Measurements from ENCODE around the gene SYT1.
"Not testable (repeated sequence)": the region's sequence is repeated elsewhere in the genome, so short reads cannot be mapped to it uniquely, and the experiment has no call there.

Gene SYT1

DNA sequence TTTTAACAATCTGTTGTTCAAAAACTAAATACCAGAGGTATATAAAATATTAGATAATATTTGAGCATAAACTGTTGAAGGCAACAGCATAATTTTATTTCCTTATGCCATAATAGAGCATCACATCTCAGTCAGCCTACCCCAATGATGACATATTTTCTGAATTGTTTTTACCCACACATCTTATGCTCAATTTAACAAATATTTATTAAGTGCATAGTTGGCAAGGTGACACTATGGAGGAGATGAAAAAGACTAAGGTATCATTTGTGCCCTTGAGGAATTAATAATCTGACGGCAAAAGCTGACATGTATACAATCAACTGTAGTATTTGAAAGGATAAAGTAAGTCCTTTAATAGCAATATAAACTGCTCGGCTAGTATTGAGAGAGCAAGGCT lies 102.4 kb downstream of the SYT1 start:
- no peak for DNase-seq (ENCODE audit: low spot score)

DNA sequence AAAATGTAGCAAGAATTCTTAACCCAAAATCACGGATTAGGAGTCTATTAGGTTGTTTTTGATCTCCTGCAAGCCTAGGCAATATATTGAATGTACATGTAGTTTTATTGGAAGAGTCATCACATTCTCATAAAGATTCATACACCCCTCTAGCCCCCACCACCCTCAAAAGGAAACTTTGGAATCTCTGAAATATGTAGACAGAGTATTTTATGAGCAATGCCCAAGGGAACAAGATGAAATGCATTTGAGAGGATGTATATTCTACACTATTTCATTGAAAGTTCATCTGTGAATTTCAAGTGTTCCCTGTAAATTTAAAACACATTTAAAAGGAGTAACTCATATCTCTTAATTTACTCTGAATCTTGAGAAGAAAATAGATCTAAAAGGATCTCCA lies 103.7 kb downstream of the SYT1 start:
- DNase-seq (ENCODE audit: low spot score): no peak

DNA sequence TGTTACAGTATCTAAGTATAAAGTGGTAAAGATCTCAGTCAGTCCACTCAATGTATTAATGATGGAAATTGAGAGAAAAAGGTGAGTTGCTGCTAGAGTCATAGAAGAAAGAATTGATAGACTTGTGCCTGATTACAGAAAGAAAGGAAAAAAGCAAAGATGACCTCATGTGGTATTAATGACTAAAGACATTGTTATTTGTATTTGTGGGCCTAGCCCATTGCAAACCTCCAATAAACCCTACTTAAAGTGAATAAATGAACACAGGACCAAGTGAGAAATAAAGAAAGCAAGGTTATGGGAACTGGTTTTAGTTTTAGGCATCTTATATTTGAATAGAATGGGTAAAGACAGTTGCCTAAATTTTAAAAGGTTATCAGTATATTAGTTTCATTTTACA lies 105.5 kb downstream of the SYT1 start:
- DNase-seq (ENCODE audit: low spot score): no peak

DNA sequence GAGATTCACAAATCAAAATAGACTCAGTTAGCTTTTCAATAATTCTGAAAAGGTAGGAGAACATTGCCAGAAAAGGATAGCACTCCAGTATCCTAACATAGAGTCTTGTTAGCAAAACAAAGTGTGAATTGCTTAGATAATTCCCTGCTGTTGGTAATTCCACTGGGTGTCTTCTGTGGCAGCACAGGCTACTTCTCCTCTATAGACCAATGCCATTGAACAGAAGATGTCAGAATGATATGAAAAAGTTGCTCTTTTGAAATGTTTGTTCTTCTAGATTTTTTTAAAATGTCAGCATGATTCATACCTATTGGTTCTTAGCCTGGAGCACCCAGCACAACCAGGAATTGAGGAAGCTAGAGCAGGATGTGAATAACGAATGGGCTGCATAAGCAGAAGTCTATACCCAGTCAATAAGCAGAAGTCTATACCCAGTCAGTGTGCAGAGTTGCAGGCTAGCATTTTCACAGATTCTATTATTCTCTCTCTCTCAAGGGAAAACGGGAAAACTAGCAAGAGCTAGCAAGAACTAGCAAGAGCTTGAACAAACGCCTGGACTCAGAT lies 112.8 kb downstream of the SYT1 start:
- DNase-seq (ENCODE audit: low spot score): no peak

DNA sequence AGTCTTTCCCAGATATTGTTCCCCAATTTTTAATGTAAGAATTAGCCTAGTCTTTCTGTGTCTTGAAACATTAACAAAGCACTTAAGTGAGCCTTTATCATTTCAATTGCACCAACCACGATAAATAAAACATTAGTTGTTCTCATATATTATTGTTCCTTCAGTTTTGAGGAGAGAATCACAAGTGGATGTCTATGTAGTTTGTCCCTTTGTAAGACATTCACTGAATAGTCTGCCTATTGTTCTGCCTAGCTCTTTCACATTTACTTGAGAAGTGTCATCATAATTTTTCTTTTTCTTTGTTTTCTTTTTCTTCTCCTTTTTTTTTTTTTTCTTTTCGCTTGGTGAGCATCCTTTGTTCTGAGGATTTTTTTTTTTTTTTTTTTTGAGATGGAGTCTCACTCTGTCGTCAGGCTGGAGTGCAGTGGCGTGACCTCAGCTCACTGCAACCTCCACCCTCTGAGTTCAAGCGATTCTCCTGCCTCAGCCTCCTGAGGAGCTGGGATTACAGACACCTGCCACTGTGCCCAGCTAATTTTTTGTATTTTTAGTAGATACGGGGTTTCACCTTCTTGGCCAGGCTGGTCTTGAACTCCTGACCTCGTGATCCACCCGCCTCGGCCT lies 129.7 kb downstream of the SYT1 start:
- no peak for DNase-seq (ENCODE audit: low spot score)

DNA sequence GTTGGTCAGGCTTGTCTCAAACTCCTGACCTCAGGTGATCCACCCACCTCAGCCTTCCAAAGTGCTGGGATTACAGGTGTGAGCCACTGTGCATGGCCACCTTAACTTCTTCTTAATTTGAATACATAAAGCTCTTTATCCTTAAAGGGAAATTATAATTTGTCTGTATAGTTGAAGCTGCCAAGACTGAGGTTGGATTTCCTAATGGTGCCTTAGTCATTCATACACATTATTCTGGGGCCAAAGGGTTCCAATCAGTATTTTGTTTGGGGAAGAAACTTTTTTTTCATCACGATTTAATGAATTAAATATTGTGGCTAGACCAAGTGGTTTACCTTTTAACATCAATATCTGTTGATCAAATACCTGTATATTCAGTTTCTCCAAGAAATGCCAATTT lies 135.9 kb downstream of the SYT1 start:
- DNase-seq (ENCODE audit: low spot score): no peak

DNA sequence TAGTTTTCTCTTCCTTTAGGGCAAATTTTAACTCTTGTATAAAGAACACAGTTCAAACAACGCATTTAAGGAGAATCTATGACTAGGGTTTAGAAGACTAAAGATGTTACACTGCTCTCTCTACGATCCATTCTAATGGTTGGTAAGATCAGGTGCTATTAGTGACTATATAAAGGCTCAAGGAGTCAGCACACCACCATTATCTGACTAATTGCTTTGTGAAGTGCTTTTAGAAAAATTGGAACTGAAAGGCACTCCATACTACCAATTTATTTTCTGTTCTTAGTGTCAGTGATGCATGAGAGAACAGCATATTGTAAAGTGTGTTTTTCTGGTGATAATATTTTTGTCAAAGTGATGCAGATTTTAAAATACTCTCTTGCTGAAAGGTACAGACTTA lies 136.8 kb downstream of the SYT1 start:
- DNase-seq (ENCODE audit: low spot score): no peak

DNA sequence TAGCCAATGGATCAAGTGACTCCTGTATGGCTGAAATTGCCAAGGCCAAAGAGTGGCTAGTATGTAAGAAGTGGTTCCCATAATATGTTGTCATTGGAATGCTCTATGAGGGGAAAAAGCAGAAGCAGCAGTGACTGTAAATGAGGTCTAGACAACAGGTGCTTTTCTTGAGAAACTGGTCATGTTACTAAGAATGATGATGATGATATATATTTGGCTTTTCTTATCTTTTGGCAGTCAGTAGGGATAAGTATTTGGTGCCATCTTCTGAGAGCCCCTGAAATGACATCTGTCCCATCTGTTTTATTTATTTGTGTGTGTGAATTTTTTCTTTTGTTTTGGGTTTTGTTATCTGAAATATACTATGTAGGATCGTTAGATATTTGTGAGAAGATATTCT lies 141.7 kb downstream of the SYT1 start:
- no peak for DNase-seq (ENCODE audit: low spot score)

DNA sequence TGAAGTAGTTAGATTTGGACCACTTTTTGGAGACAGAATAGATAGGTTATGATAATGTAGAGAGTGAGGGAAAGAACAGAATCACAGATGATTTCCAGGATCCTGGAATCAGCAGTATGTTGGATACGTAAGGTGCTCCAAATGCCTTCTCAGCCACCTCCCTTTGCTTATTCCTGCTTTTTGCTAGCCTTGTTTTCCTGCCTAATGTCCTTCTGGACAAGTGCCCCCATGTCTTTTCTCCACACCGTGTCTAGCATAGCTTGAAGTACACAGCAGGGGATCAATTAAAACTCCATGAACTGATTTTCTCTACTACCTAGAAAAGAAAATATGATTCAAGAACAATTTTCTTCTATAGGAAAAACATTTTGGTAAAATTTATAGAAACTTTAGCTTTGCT lies 144.0 kb downstream of the SYT1 start:
- DNase-seq (ENCODE audit: low spot score): no peak

DNA sequence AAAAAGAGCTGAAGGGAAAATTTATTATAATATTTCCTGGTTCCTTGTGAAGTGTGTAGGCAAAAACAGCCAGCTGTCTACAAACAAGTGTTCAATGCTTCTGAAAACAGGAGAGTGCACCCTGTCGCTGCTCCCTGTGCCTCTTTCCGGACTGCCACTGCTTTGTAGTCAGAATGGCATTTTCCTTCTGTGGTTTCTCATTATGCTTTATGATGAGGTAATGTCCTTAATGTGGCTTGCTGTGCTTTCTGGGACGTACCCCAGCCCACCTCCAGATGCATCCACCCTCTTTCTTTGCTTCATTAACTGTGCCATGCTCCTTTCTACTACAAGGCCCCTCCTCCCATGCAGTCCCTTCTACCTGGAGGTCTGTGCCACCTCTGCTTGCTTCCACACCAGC lies 148.1 kb downstream of the SYT1 start:
- no peak for DNase-seq (ENCODE audit: low spot score)

DNA sequence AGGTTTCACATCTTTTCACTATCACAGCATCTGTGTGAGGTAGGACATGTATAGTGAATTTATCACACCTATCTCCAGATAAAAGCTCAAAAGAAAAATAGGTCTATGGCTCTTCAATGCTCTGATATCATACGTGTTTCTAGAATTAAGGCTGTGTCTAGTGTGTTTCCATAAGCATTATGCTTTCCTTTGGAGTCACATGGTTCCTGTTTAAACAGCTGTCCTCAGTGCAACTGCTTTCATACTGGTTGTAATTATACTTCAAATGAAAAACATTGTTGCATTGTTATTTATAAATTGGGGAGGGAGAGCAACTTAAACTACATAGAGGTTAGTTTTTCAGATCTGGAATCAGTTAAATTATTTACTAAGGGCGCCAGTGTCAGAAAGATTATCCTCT lies 151.6 kb downstream of the SYT1 start:
- DNase-seq (ENCODE audit: low spot score): no peak

DNA sequence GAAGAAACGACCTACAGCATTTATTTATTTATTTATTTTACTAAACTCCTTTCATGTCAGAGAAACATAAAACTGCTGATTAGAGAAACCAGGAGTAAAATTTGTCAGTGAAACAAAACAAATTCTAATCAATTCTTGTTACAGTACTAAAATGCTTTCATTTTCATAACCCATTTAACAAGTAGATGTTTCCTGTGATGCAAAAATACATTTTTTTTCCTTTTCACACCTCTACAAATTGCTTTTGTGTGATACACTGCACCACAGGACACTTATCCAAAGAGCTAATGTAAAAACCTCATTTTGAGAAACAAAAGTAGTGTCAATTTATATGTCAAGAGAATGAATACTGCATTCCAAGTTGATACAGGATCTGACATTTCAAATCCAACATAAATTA lies 155.1 kb downstream of the SYT1 start:
- no peak for DNase-seq (ENCODE audit: low spot score)

DNA sequence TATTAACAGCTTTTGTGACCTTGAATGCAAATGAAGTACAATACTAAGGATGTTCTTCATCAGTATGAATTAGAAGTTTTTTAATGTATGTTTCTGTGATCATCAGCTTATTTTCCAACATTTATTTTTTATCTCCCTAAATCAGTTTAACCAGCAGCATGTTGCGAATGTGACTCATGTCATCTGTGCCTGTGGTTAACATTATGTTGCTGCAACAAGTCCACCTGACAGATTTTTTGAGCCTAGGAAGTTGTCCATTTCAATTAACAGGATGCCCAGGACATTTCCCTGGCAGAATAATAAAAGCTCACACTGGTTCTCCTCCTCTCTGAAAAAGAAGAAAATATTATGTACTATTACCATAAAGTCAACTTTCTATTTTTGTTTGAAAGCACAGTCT lies 155.5 kb downstream of the SYT1 start:
- DNase-seq (ENCODE audit: low spot score): no peak

DNA sequence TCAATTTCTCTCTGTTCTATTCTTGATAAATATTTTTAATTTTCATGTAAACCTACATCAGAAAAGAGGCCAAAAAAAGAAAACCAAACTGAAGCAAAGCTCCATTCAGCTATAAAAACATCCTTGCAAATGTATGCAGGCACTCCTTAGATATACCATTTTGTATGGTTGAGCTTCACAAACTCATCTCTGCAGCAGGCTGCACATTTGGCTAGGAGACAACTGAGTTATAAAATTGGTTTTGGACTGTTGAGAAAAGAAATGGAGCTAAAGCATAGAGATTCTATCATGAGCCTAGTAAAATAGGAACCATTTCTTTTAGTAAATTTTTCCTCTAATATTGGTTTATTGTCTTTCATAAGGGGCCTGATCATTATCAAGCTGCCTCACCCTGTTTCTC lies 156.4 kb downstream of the SYT1 start:
- DNase-seq (ENCODE audit: low spot score): no peak

DNA sequence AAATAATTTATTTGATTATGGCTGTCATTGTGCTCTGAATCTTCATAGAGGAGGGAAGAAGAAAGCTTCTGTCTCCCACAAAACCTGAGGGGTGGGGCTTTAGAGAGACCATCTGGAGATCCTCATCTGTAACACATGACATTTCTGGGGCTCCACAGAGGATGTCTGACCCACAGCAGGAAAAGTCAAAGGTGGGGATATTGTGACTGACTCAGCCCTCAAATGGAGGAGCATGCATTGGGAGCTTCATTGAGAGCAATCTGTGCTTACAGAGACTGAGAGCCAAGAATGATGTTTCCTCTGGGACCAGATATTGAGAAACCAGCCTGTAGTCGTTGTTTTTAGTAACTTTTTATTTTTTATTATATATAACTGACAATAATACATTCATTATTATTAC lies 158.7 kb downstream of the SYT1 start:
- DNase-seq (ENCODE audit: low spot score): no peak

DNA sequence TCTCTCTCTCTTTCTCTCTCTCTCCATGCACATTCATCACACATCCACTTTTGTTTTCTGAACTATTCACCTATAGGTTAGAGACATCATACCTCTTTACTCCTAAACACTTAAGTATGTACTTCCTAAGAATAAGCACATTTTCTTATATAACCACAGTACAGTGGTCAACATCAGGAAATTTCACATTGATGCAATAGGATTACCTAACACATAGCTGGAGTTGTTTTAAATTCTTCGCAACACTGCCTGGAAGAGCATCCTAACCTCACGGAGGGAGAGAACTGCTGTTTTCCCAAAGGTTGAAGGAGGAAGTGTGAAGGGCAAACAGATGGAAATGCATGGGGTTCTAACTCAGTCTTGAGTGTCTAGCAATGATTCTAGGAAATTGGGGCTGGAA lies 159.2 kb downstream of the SYT1 start:
- no peak for DNase-seq (ENCODE audit: low spot score)

DNA sequence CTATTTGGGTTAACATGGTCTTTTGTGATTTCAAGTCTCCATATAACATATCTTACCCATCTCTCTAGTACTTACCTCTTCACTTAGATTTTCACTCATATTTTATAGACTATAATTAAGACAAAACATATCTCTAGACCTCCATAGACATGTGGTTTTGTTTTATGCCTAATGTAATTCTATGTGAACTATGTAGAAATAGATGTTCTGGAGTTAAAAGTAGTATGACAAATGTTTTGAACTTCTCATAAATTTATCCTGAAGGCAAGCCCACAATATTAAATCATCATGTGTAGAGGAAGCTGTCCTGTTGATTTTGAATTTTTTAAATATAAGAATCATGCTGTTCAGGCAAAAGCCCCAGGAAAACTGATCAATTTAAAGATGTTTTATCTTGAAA lies 169.2 kb downstream of the SYT1 start:
- DNase-seq (ENCODE audit: low spot score): no peak

DNA sequence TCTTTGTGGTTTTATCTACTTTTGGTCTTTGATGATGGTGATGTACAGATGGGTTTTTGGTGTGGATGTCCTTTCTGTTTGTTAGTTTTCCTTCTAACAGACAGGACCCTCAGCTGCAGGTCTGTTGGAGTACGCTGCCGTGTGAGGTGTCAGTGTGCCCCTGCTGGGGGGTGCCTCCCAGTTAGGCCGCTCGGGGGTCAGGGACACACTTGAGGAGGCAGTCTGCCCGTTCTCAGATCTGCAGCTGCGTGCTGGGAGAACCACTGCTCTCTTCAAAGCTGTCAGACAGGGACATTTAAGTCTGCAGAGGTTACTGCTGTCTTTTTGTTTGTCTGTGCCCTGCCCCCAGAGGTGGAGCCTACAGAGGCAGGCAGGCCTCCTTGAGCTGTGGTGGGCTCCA lies 180.2 kb downstream of the SYT1 start:
- DNase-seq (ENCODE audit: low spot score): not testable (repeated sequence)

DNA sequence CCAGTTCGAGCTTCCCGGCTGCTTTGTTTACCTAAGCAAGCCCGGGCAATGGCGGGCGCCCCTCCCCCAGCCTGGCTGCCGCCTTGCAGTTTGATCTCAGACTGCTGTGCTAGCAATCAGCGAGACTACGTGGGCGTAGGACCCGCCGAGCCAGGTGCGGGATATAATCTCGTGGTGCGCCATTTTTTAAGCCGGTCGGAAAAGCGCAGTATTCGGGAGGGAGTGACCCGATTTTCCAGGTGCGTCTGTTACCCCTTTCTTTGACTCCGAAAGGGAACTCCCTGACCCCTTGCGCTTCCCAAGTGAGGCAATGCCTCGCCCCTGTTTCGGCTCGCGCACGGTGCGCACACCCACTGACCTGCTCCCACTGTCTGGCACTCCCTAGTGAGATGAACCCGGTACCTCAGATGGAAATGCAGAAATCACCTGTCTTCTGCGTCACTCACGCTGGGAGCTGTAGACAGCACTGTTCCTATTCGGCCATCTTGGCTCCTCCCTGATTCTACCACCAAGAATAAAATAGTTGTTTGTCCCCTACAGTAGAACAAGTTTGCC lies 180.7 kb downstream of the SYT1 start:
- DNase-seq (ENCODE audit: low spot score): not testable (repeated sequence)

DNA sequence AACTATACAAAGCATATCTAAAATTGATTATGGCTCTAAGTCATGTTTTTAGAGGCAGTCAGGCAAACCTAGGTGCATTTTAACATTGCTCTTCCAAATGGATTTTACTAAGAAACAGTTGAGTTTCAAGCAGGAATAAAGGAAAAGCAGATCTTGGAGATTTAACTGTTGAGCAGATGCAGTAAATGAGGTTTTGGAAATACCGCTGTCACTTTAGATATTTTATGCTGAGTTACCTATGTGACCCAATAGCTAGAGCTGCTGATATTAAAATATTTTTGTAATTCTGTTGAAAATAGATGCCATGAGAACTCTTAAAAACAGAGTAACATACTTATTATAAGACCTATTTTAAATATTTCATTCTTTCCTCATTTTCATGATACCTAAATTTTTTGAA lies 181.4 kb downstream of the SYT1 start:
- DNase-seq (ENCODE audit: low spot score): no peak

DNA sequence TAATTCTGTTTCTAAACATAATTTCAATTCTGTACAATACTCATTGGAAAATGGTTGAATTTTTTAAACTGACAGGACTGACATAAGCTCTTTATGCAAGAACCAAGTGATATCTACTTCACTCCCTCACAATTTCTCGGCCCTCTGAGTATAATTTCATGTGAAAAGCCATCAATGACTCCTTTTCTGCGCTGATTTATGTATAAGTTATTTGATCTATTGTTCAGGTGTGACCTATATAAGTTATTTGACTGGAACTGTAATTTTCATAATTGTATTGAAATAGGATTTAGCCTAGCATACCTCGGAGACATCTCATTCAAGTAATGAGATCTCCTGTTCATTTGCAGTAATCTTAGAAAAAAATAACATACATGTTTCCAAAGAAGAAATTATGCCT lies 184.4 kb downstream of the SYT1 start:
- no peak for DNase-seq (ENCODE audit: low spot score)

DNA sequence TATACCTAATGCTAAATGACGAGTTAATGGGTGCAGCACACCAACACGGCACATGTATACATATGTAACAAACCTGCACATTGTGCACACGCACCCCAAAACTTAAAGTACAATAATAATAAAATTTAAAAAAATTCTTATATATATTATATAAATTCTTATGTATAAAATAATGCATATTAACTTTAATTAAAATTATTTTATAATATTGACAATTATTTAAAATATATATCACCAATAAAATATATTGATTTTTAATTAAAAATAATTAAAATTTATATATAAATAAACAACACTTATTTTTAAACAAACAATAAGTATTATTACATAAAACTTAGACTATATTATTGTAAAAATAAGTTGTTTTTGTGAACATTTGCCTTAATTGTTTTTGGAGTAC lies 188.8 kb downstream of the SYT1 start:
- DNase-seq (ENCODE audit: low spot score): no peak

DNA sequence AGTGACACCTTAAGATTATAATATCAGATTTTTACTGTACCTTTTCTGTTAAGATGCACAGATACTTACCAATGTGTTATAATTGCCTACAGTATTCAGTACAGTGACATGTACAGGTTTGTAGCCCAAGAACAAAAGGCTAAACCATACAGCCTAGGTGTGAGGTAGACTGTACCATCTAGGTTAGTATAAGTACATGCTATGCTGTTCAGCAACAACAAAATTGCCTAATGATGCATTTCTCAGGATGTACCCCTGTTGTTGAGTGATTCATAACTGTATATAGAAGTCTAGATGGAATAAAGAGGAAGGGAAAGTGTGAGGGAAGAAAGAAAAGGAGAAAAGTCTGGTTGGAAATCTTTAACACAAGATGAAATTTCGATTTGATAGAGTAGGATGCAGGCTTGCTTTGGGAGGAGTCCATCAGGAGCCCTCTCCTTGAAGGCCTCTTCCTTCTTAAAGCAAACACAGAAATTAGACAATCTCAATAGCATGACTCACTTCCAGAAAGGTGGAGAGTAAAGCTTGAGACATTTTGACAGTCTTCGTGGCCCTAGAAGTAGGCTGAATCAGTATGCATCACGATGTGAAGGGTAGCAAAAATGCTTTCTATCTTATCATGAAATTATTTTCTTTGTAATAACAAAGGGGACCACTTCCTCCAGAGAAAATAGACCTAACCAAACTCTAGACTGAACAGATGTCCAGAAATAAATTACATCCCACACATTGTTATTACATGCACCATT lies 191.5 kb downstream of the SYT1 start:
- DNase-seq (ENCODE audit: low spot score): peak; percentile 19

DNA sequence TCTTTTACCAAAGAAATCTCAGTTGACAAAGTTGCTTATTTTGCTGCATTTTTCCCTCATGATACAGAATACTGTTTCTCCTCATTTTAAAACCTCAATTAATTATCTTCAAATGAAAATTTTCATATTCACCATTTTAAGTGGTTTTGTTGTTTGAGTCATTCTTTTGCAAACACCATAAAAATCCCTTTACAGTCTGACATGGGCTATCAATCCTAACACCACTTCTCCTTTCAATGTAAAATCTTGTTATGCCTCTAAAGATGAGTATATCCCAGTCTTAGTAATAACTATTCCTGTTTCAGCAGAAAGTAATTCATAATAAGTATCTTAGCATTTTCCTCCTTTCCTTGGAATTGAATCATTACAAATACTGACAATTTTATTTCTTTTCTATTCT lies 192.2 kb downstream of the SYT1 start:
- DNase-seq (ENCODE audit: low spot score): no peak

Measured in AG08396 (cell line).